Measurements from ENCODE around the gene GOT2.

Gene GOT2

DNA sequence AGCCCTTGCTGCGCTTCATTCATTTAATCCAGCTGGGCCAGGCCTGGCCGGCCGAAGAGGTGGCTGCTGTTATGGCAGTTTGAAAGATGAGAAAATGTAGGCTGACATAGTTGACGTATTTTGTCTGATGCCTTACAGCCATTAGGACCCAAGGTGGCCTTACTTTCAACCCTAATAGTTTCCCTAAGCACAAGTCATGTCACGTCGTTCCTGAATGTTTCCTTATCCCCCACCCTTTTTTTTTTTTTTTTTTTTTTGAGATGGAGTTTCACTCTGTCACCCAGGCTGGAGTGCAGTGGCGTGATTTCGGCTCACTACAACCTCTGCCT lies 307 bp upstream of the GOT2 start:
- no peak for TF ChIP-seq CTCF (IDR thresholded peaks at IDR 0.05; ENCODE audit: borderline replicate concordance, control extremely low read depth, extremely low read depth, insufficient read depth, missing control alignments)
- in situ Hi-C loops (cut with MboI; ENCODE audit: low sequenced_read_pairs, unreplicated experiment), result no loop called here
- no peak for DNase-seq (ENCODE audit: low spot score)

DNA sequence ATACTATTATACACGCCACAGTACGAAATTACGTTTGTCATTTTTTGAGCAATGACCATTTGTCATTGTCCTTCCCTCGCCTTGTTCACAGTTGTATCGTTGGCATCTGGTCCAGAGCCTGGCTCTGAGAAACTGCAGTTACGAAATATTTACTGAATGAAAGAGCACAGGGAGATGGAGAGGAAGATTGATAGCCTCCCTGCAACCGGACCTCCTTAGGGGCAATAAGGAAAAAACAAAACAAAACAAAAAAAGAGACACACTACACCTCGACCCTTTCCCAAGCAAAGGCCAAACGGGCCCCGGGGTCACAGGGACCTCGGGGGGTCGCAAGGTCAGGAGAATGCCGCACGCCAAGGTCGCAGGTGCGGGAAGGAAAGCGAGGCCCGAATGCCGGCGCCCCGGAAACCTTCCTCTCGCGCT lies 857 bp downstream of the GOT2 start:
- DNase-seq (ENCODE audit: low spot score), result no peak
- in situ Hi-C loops (cut with MboI; ENCODE audit: low sequenced_read_pairs, unreplicated experiment), result no loop called here
- TF ChIP-seq CTCF (IDR thresholded peaks at IDR 0.05; ENCODE audit: borderline replicate concordance, control extremely low read depth, extremely low read depth, insufficient read depth, missing control alignments), result no peak

DNA sequence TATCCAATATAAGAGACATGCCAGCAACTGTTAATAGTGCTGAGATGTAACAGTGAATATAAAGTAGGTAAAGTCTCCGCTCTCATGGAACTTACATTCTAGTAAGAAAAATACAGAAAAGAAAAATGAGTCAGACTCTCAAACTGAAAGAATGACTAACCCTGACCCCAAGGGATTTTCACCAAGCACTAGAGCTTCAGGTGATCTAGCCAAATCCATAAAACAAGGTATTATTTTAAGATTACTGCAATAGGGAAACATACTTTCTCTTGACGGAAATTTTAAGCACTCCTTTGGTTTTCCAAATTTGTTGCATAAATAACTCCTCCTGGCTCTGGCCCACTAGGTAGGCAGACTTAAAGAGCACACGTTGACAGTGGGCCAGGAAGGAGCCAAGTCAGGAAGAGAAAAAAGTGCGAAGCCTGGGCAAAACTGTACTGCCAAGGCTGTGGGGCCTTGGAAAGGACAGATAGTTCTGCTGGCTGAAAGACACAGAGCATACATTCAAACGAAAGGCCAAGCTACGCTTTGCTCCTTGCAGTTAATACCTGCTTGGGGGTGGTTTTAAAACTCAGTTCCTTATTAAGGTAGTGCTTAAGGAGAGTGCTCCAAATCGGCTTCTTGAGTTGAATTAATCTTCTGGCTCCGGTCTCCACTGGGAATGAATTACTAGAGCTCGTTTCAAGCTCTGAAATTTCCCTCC lies 1.4 kb downstream of the GOT2 start:
- TF ChIP-seq CTCF (IDR thresholded peaks at IDR 0.05; ENCODE audit: borderline replicate concordance, control extremely low read depth, extremely low read depth, insufficient read depth, missing control alignments), result no peak
- peak; percentile 54 for DNase-seq (ENCODE audit: low spot score)
- in situ Hi-C loops (cut with MboI; ENCODE audit: low sequenced_read_pairs, unreplicated experiment), result no loop called here

GRCh38 chr16:58730724-58731370 lies 3.3 kb downstream of the GOT2 start:
- in situ Hi-C loops (cut with MboI; ENCODE audit: low sequenced_read_pairs, unreplicated experiment), result no loop called here
- DNase-seq (ENCODE audit: low spot score), result no peak
- no peak for TF ChIP-seq CTCF (IDR thresholded peaks at IDR 0.05; ENCODE audit: borderline replicate concordance, control extremely low read depth, extremely low read depth, insufficient read depth, missing control alignments)

- no peak for DNase-seq (ENCODE audit: low spot score)
- in situ Hi-C loops (cut with MboI; ENCODE audit: low sequenced_read_pairs, unreplicated experiment), result no loop called here
- no peak for TF ChIP-seq CTCF (IDR thresholded peaks at IDR 0.05; ENCODE audit: borderline replicate concordance, control extremely low read depth, extremely low read depth, insufficient read depth, missing control alignments)
These were observed 6.1 kb downstream of the GOT2 start for GRCh38 chr16:58727796-58728568.

- no peak for TF ChIP-seq CTCF (IDR thresholded peaks at IDR 0.05; ENCODE audit: borderline replicate concordance, control extremely low read depth, extremely low read depth, insufficient read depth, missing control alignments)
- no peak for DNase-seq (ENCODE audit: low spot score)
- in situ Hi-C loops (cut with MboI; ENCODE audit: low sequenced_read_pairs, unreplicated experiment), result no loop called here
These were observed 6.9 kb downstream of the GOT2 start for GRCh38 chr16:58727028-58727781.

Data from GM13976 (cell line).